ENCODE data around the gene RIC8A.
"Not testable (repeated sequence)": the region's sequence is repeated elsewhere in the genome, so short reads cannot be mapped to it uniquely, and the experiment has no call there.

The RIC8A gene

GRCh38 chr11:216081-216974 lies 8.8 kb downstream of the RIC8A start:
- Mint-ChIP-seq H3K27ac (ENCODE audit: low read depth) (no peak overlapping the region), H3K4me1 (no peaks in the 10 kb centered on the region), H3K4me3 (no peak overlapping the region), H3K9me3 (no peaks in the 10 kb centered on the region), H3K27me3 (no peaks in the 10 kb centered on the region), H3K36me3 (ENCODE audit: insufficient read depth) (peaks cover 33% of the 10 kb centered on the region)
- DNase-seq (ENCODE audit: low spot score in 2 of 2) (no peak), ATAC-seq (replicated peaks; ENCODE audit: extremely low read depth, poor library complexity, severe bottlenecking) (no peak)

- Mint-ChIP-seq H3K9me3 (no peaks in the 10 kb centered on the region), H3K27me3 (no peaks in the 10 kb centered on the region), H3K36me3 (ENCODE audit: insufficient read depth) (peaks cover 26% of the 10 kb centered on the region), H3K27ac (ENCODE audit: low read depth) (no peak overlapping the region), H3K4me1 (no peaks in the 10 kb centered on the region), H3K4me3 (no peak overlapping the region)
- DNase-seq (ENCODE audit: low spot score in 2 of 2) (no peak), ATAC-seq (replicated peaks; ENCODE audit: extremely low read depth, poor library complexity, severe bottlenecking) (no peak)
Observed at GRCh38 chr11:217704-218103, 10.2 kb downstream of the RIC8A start.

GRCh38 chr11:218815-219593 lies 11.5 kb downstream of the RIC8A start:
- no peak for ATAC-seq (replicated peaks; ENCODE audit: extremely low read depth, poor library complexity, severe bottlenecking)
- DNase-seq (ENCODE audit: low spot score in 2 of 2) = no peak
- Mint-ChIP-seq H3K27me3 (no peaks in the 10 kb centered on the region), H3K36me3 (ENCODE audit: insufficient read depth) (peaks cover 18% of the 10 kb centered on the region), H3K4me1 (no peaks in the 10 kb centered on the region), H3K27ac (ENCODE audit: low read depth) (no peak overlapping the region), H3K9me3 (no peaks in the 10 kb centered on the region), H3K4me3 (no peak overlapping the region)

- H3K27me3 Mint-ChIP-seq; H3K4me1 Mint-ChIP-seq; H3K9me3 Mint-ChIP-seq; H3K27ac Mint-ChIP-seq (ENCODE audit: low read depth); ATAC-seq (replicated peaks; ENCODE audit: extremely low read depth, poor library complexity, severe bottlenecking); DNase-seq (ENCODE audit: low spot score in 2 of 2); H3K4me3 Mint-ChIP-seq: not testable (repeated sequence)
- H3K36me3 Mint-ChIP-seq (ENCODE audit: insufficient read depth) = peaks cover 19% of the 10 kb centered on the region
Observed at GRCh38 chr11:220641-221215, 13.2 kb downstream of the RIC8A start.

- Mint-ChIP-seq H3K4me3 (no peak overlapping the region), H3K9me3 (no peaks in the 10 kb centered on the region), H3K27me3 (no peaks in the 10 kb centered on the region), H3K27ac (ENCODE audit: low read depth) (no peak overlapping the region), H3K36me3 (ENCODE audit: insufficient read depth) (peaks cover 14% of the 10 kb centered on the region), H3K4me1 (peaks cover 5% of the 10 kb centered on the region)
- ATAC-seq (replicated peaks; ENCODE audit: extremely low read depth, poor library complexity, severe bottlenecking) (no peak), DNase-seq (ENCODE audit: low spot score in 2 of 2) (no peak)
Observed at GRCh38 chr11:221539-221938, 14.0 kb downstream of the RIC8A start.

GRCh38 chr11:221998-222789 lies 14.7 kb downstream of the RIC8A start:
- Mint-ChIP-seq H3K4me1 (peaks cover 5% of the 10 kb centered on the region), H3K27me3 (no peaks in the 10 kb centered on the region), H3K9me3 (no peaks in the 10 kb centered on the region), H3K4me3 (no peak overlapping the region), H3K27ac (ENCODE audit: low read depth) (peak overlapping the region; percentile 10), H3K36me3 (ENCODE audit: insufficient read depth) (peaks cover 11% of the 10 kb centered on the region)
- no peak for DNase-seq (ENCODE audit: low spot score in 2 of 2)
- no peak for ATAC-seq (replicated peaks; ENCODE audit: extremely low read depth, poor library complexity, severe bottlenecking)

GRCh38 chr11:223026-223789 lies 15.7 kb downstream of the RIC8A start:
- DNase-seq (ENCODE audit: low spot score in 2 of 2) (no peak), ATAC-seq (replicated peaks; ENCODE audit: extremely low read depth, poor library complexity, severe bottlenecking) (no peak)
- H3K36me3 Mint-ChIP-seq (ENCODE audit: insufficient read depth) = peaks cover 8% of the 10 kb centered on the region
- H3K4me1 Mint-ChIP-seq = peaks cover 10% of the 10 kb centered on the region
- H3K9me3 Mint-ChIP-seq = no peaks in the 10 kb centered on the region
- H3K27me3 Mint-ChIP-seq = no peaks in the 10 kb centered on the region
- H3K27ac Mint-ChIP-seq (ENCODE audit: low read depth) = peak overlapping the region; percentile 10
- H3K4me3 Mint-ChIP-seq = no peak overlapping the region

- Mint-ChIP-seq H3K9me3 (no peaks in the 10 kb centered on the region), H3K27me3 (no peaks in the 10 kb centered on the region), H3K36me3 (ENCODE audit: insufficient read depth) (peaks cover 8% of the 10 kb centered on the region), H3K27ac (ENCODE audit: low read depth) (no peak overlapping the region), H3K4me3 (no peak overlapping the region), H3K4me1 (peaks cover 10% of the 10 kb centered on the region)
- ATAC-seq (replicated peaks; ENCODE audit: extremely low read depth, poor library complexity, severe bottlenecking) = no peak
- DNase-seq (ENCODE audit: low spot score in 2 of 2) = no peak
Observed at GRCh38 chr11:223884-224283, 16.4 kb downstream of the RIC8A start.

GRCh38 chr11:224424-224823 lies 16.9 kb downstream of the RIC8A start:
- H3K36me3 Mint-ChIP-seq (ENCODE audit: insufficient read depth) = peaks cover 8% of the 10 kb centered on the region
- peaks cover 10% of the 10 kb centered on the region for H3K4me1 Mint-ChIP-seq
- H3K9me3 Mint-ChIP-seq = no peaks in the 10 kb centered on the region
- H3K27ac Mint-ChIP-seq (ENCODE audit: low read depth) = no peak overlapping the region
- DNase-seq (ENCODE audit: low spot score in 2 of 2) (no peak), ATAC-seq (replicated peaks; ENCODE audit: extremely low read depth, poor library complexity, severe bottlenecking) (no peak)
- H3K27me3 Mint-ChIP-seq = no peaks in the 10 kb centered on the region
- no peak overlapping the region for H3K4me3 Mint-ChIP-seq

GRCh38 chr11:225734-226453 lies 18.4 kb downstream of the RIC8A start:
- Mint-ChIP-seq H3K27ac (ENCODE audit: low read depth) (no peak overlapping the region), H3K4me3 (no peak overlapping the region), H3K36me3 (ENCODE audit: insufficient read depth) (peaks cover 14% of the 10 kb centered on the region), H3K4me1 (peaks cover 10% of the 10 kb centered on the region), H3K9me3 (no peaks in the 10 kb centered on the region), H3K27me3 (no peaks in the 10 kb centered on the region)
- ATAC-seq (replicated peaks; ENCODE audit: extremely low read depth, poor library complexity, severe bottlenecking) (no peak), DNase-seq (ENCODE audit: low spot score in 2 of 2) (no peak)

- peaks cover 12% of the 10 kb centered on the region for H3K4me1 Mint-ChIP-seq
- DNase-seq (ENCODE audit: low spot score in 2 of 2) (no peak), ATAC-seq (replicated peaks; ENCODE audit: extremely low read depth, poor library complexity, severe bottlenecking) (no peak)
- H3K9me3 Mint-ChIP-seq = no peaks in the 10 kb centered on the region
- H3K4me3 Mint-ChIP-seq = no peak overlapping the region
- no peaks in the 10 kb centered on the region for H3K27me3 Mint-ChIP-seq
- H3K36me3 Mint-ChIP-seq (ENCODE audit: insufficient read depth) = peaks cover 12% of the 10 kb centered on the region
- no peak overlapping the region for H3K27ac Mint-ChIP-seq (ENCODE audit: low read depth)
Observed at GRCh38 chr11:227824-228379, 20.4 kb downstream of the RIC8A start.

All from central memory CD8-positive, alpha-beta T cell (primary cell).